HG03064 (cell line): ENCODE data around the gene ELOF1.
A peak's percentile ranks its signal among the peaks of the same experiment; 100 is the strongest.

Experiments
- ATAC-seq: cut with Tn5 transposase; IDR thresholded peaks from one replicate; pipeline ENCODE4 v1.9.1; 2021; ENCODE audit warnings: low read depth; ENCODE audit not compliant: unreplicated experiment

ELOF1 gene

GRCh38 chr19:11538232-11539036 is 20.6 kb downstream of the ELOF1 start, which contains the start of gene CNN1:
CNN1 (plus strand) TSS chr19:11538851; CDS start chr19:11538928, 77 bp downstream.
- ATAC-seq: no peak

GRCh38 chr19:11535792-11536595 is 23.0 kb downstream of the ELOF1 start:
- ATAC-seq: no peak

GRCh38 chr19:11534948-11535347 is 24.1 kb downstream of the ELOF1 start:
- ATAC-seq: no peak

GRCh38 chr19:11534538-11534937 is 24.5 kb downstream of the ELOF1 start:
- no peak for ATAC-seq

GRCh38 chr19:11530432-11530831 is 28.6 kb downstream of the ELOF1 start:
- no peak for ATAC-seq

GRCh38 chr19:11528551-11529341 is 30.3 kb downstream of the ELOF1 start, which contains the start of gene ECSIT:
ECSIT (minus strand) TSS chr19:11529134; CDS start chr19:11519170, 9,964 bp downstream.
- peak; percentile 85 for ATAC-seq

GRCh38 chr19:11519138-11519537 is 39.9 kb downstream of the ELOF1 start:
- no peak for ATAC-seq

- no peak for ATAC-seq
Observed at GRCh38 chr19:11513946-11514345, 45.1 kb downstream of the ELOF1 start.

- ATAC-seq: no peak
Observed at GRCh38 chr19:11510444-11510843, 48.6 kb downstream of the ELOF1 start.

- ATAC-seq: no peak
Observed at GRCh38 chr19:11507370-11508078, 51.5 kb downstream of the ELOF1 start.

- ATAC-seq: no peak
Observed at GRCh38 chr19:11506967-11507366, 52.1 kb downstream of the ELOF1 start.

- ATAC-seq: peak; percentile 12
Observed at GRCh38 chr19:11506101-11506555, 52.9 kb downstream of the ELOF1 start.

- peak; percentile 37 for ATAC-seq
Observed at GRCh38 chr19:11505504-11506100, 53.4 kb downstream of the ELOF1 start, which contains the start of gene ZNF653. ZNF653 (minus strand) TSS chr19:11505839; CDS start chr19:11505786, 53 bp downstream.

- ATAC-seq: peak; percentile 70
Observed at GRCh38 chr19:11505032-11505503, 54.0 kb downstream of the ELOF1 start.

- ATAC-seq: no peak
Observed at GRCh38 chr19:11504502-11505031, 54.5 kb downstream of the ELOF1 start.
